ENCODE results near the gene TUSC2. TPM values are rescaled to one million over a fixed set of nuclear protein-coding genes. Genes with fewer than 3 reads are reported as not detected.

The TUSC2 gene
- 10 to 100 TPM; 26.7 to 29.1 TPM for total RNA-seq
- long read RNA-seq, transcript TUSC2-201 (3 exons, 1,691 nt), result major isoform, 17 of 25 reads
- long read RNA-seq, partial matches to known transcripts, result 4 of 25 reads
- long read RNA-seq, other reads (novel, unspliced or antisense), result 3 of 25 reads

GRCh38 chr3:50327943-50328691, at the start of gene TUSC2:
TUSC2 (minus strand) TSS chr3:50328223; CDS start chr3:50328099, 124 bp downstream.
- ATAC-seq (peak; percentile 93), DNase-seq (peak; percentile 97 to 99)
- intact Hi-C loops (cut with DNase I, micrococcal nuclease), result no loop called here

GRCh38 chr3:50375258-50375931, 47.4 kb upstream of the TUSC2 start:
- DNase-seq, result no peak
- ATAC-seq, result no peak
- intact Hi-C loops (cut with DNase I, micrococcal nuclease), result no loop called here

- DNase-seq, result no peak
- intact Hi-C loops (cut with DNase I, micrococcal nuclease), result no loop called here
- ATAC-seq, result no peak
These were observed 46.6 kb upstream of the TUSC2 start for GRCh38 chr3:50374363-50375257.

- DNase-seq (no peak), ATAC-seq (no peak)
- intact Hi-C loops (cut with DNase I, micrococcal nuclease), result no loop called here
These were observed 45.4 kb upstream of the TUSC2 start for GRCh38 chr3:50373146-50374051.

- intact Hi-C loops (cut with DNase I, micrococcal nuclease), result no loop called here
- DNase-seq, result peak; percentile 62 to 78
These were observed 44.3 kb upstream of the TUSC2 start for GRCh38 chr3:50372349-50372748.

GRCh38 chr3:50371133-50371685, 43.2 kb upstream of the TUSC2 start:
- intact Hi-C loops (cut with DNase I, micrococcal nuclease), result no loop called here
- no peak for ATAC-seq
- DNase-seq, result no peak

More at GRCh38 chr3:50372349-50372748, 44.3 kb upstream of the TUSC2 start:
- ATAC-seq, result peak; percentile 86

GRCh38 chr3:50370594-50370993, 42.6 kb upstream of the TUSC2 start:
- intact Hi-C loops (cut with DNase I, micrococcal nuclease), result no loop called here
- ATAC-seq (no peak), DNase-seq (no peak)

GRCh38 chr3:50369012-50369670, 41.1 kb upstream of the TUSC2 start:
- no peak for DNase-seq
- no peak for ATAC-seq
- intact Hi-C loops (cut with DNase I, micrococcal nuclease), result loop anchor here in 1 of 2 donors (10.0 kb wide), 1 partner anchor 166 kb away; no protein-coding TSS in a partner anchor

GRCh38 chr3:50365842-50366220, 37.8 kb upstream of the TUSC2 start:
- intact Hi-C loops (cut with DNase I, micrococcal nuclease), result loop anchor here in 1 of 2 donors (10.0 kb wide), 1 partner anchor 169 kb away; no protein-coding TSS in a partner anchor
- no peak for ATAC-seq

GRCh38 chr3:50365080-50365841, 37.2 kb upstream of the TUSC2 start:
- peak; percentile 95 to 96 for DNase-seq
- ATAC-seq, result peak; percentile 91
- intact Hi-C loops (cut with DNase I, micrococcal nuclease), result loop anchor here in 1 of 2 donors (10.0 kb wide), 1 partner anchor 170 kb away; no protein-coding TSS in a partner anchor

More at GRCh38 chr3:50365842-50366220, 37.8 kb upstream of the TUSC2 start:
- DNase-seq, result no peak

- peak in 1 of 2 donors; percentile 63 for DNase-seq
- intact Hi-C loops (cut with DNase I, micrococcal nuclease), result loop anchor here in 1 of 2 donors (10.0 kb wide), 1 partner anchor 170 kb away; no protein-coding TSS in a partner anchor
- peak; percentile 35 for ATAC-seq
These were observed 36.6 kb upstream of the TUSC2 start for GRCh38 chr3:50364573-50365079.

- no peak for DNase-seq
- intact Hi-C loops (cut with DNase I, micrococcal nuclease), result loop anchor here in 1 of 2 donors (10.0 kb wide), 2 partner anchors 175 to 195 kb away; no protein-coding TSS in a partner anchor
These were observed 31.7 kb upstream of the TUSC2 start for GRCh38 chr3:50359760-50360110.

GRCh38 chr3:50358911-50359759, 31.1 kb upstream of the TUSC2 start, which contains the start of gene TMEM115:
TMEM115 (minus strand) TSS chr3:50359521; CDS start chr3:50359063, 458 bp downstream.
- peak; percentile 95 to 99 for DNase-seq
- intact Hi-C loops (cut with DNase I, micrococcal nuclease), result loop anchor here in 1 of 2 donors (10.0 kb wide), 1 partner anchor 196 kb away; no protein-coding TSS in a partner anchor
- ATAC-seq, result peak; percentile 87

More at GRCh38 chr3:50359760-50360110, 31.7 kb upstream of the TUSC2 start:
- ATAC-seq, result no peak

- DNase-seq (no peak), ATAC-seq (peak; percentile 1)
- intact Hi-C loops (cut with DNase I, micrococcal nuclease), result loop anchor here in 1 of 2 donors (10.0 kb wide), 1 partner anchor 196 kb away; no protein-coding TSS in a partner anchor
These were observed 30.4 kb upstream of the TUSC2 start for GRCh38 chr3:50358355-50358910.
